ENCODE measurements around the gene XRCC4.

The XRCC4 gene

DNA sequence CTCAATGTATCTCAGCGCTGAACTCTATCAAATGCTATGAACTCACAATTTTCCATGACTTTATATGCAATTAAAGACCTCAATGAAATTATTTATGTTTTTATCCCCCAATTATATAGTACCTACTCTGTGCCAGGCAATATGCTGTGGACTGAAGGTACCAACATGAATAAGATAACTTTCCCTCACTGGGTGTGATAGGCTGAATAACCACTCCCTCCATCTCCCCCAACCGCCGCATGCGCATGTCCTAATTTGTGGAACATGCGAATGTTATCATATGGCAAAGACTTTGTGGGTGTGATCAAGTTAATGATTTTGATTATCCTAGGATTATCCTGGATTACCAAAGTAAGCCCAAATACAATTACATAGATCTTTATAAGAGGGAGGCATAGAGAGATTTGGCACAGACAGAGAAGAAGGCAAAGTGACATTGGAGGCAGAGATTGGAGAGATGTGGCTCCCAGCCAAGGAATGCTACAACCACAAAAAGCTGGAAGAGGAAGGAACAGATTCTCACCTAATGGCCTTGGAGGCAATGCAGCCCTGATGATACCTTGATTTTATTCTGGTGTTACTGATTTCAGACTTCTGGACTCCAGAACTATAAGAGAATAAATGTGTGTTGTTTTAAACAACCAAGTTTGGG is 245.1 kb downstream of the XRCC4 start:
- Histone ChIP-seq H3K4me3 (ENCODE audit: insufficient read depth, low read depth, low read length) (no peak overlapping the region), H3K36me3 (ENCODE audit: control insufficient read depth, insufficient read depth, low read length) (no peaks in the 10 kb centered on the region), H3K27me3 (ENCODE audit: control insufficient read depth, insufficient read depth, low read length, poor library complexity, severe bottlenecking) (no peaks in the 10 kb centered on the region), H3K4me1 (ENCODE audit: control insufficient read depth, insufficient read depth, low read length) (no peaks in the 10 kb centered on the region), H3K27ac (ENCODE audit: insufficient read depth, low read depth, low read length, poor library complexity, severe bottlenecking) (no peak overlapping the region), H3K9me3 (ENCODE audit: control insufficient read depth, low read length) (no peaks in the 10 kb centered on the region)
- 94 to 100% methylated on average over 1 to 5 of the region's 5 CpGs for WGBS, 2 experiments

DNA sequence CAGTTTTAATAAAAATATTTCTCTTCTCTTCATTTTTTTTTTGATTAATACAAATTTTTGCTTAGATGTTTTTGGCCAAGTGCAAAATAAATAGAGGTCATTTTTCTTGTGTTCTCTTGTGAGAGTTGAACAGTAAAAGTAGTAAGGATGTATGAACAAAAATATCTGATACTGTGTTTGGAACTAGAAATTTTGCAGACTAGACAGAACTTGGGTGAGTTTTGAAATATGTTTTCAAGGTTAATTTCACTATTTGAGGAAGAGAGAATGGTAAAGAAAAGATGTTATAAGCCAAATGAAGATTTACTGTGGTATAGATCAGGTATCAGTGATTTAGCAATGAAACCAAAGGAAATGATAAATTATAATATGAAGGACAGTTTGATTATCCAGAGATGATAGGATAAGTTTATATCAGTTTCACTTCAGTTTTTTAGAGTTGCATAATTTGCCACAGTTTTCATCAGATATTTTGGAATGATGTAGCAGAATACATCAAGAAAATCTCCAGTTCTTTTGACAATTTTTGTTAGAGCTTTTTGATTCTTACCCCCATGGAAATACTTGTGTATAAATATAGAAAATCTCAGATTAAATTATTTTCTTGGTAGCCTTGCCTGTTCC is 246.3 kb downstream of the XRCC4 start:
- H3K4me3 ChIP-seq (ENCODE audit: insufficient read depth, low read depth, low read length): no peak overlapping the region
- H3K27ac ChIP-seq (ENCODE audit: insufficient read depth, low read depth, low read length, poor library complexity, severe bottlenecking): no peak overlapping the region
- no peaks in the 10 kb centered on the region for H3K4me1 ChIP-seq (ENCODE audit: control insufficient read depth, insufficient read depth, low read length)
- no peaks in the 10 kb centered on the region for H3K27me3 ChIP-seq (ENCODE audit: control insufficient read depth, insufficient read depth, low read length, poor library complexity, severe bottlenecking)
- no peaks in the 10 kb centered on the region for H3K36me3 ChIP-seq (ENCODE audit: control insufficient read depth, insufficient read depth, low read length)
- H3K9me3 ChIP-seq (ENCODE audit: control insufficient read depth, low read length): no peaks in the 10 kb centered on the region

DNA sequence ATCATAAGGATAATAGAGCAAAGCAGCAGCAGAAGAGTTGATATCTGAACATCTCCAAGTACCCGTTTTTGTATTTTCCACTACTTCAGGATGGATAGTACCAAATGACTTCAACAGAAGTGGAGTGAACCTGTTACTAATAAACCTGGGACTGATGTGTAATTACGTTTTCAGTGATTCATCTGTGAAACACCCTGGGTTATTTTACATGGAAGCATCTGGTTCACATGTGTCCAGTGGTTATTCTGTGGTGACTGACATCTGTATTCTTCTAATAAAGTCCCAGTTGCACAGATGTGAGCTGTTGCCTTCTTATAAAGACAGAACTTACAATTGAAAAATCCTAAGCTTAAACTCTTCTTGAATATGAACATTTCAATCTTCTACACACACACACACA is 254.5 kb downstream of the XRCC4 start:
- WGBS, 2 experiments: 90 to 97% methylated on average over 2 of the region's 2 CpGs
- Histone ChIP-seq H3K4me1 (ENCODE audit: control insufficient read depth, insufficient read depth, low read length) (no peaks in the 10 kb centered on the region), H3K27ac (ENCODE audit: insufficient read depth, low read depth, low read length, poor library complexity, severe bottlenecking) (no peak overlapping the region), H3K4me3 (ENCODE audit: insufficient read depth, low read depth, low read length) (no peak overlapping the region), H3K36me3 (ENCODE audit: control insufficient read depth, insufficient read depth, low read length) (no peaks in the 10 kb centered on the region), H3K9me3 (ENCODE audit: control insufficient read depth, low read length) (no peaks in the 10 kb centered on the region), H3K27me3 (ENCODE audit: control insufficient read depth, insufficient read depth, low read length, poor library complexity, severe bottlenecking) (no peaks in the 10 kb centered on the region)

DNA sequence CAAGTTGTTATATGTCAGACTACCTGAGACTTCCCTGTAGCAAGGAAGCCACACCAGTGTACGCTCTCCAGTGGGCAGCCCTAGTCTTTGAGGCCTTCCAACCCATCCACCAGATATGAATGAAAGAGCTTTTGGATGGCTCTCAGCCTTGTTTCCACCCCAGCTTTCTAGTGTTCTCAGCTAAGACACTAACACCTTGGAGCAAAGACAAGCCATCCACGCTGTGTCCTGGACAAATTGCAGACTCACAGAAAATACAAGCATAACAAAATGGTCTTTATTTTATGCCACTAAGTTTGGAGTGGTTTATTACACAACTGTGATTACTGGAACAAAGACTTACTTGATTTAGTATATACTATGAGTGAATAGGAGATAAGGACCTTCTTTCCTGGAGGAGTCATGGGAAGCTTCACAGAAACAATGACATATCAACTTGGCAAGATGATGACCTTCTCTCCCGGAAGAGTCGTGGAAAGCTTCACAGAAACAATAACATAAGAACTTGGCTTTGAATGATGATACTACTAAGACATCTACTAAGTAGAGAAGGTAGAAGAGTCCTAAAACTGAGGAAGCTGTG is 260.2 kb downstream of the XRCC4 start:
- H3K4me1 ChIP-seq (ENCODE audit: control insufficient read depth, insufficient read depth, low read length): no peaks in the 10 kb centered on the region
- no peaks in the 10 kb centered on the region for H3K36me3 ChIP-seq (ENCODE audit: control insufficient read depth, insufficient read depth, low read length)
- H3K27me3 ChIP-seq (ENCODE audit: control insufficient read depth, insufficient read depth, low read length, poor library complexity, severe bottlenecking): no peaks in the 10 kb centered on the region
- H3K9me3 ChIP-seq (ENCODE audit: control insufficient read depth, low read length): no peaks in the 10 kb centered on the region
- no peak overlapping the region for H3K4me3 ChIP-seq (ENCODE audit: insufficient read depth, low read depth, low read length)
- no peak overlapping the region for H3K27ac ChIP-seq (ENCODE audit: insufficient read depth, low read depth, low read length, poor library complexity, severe bottlenecking)
- 95 to 98% methylated on average over 2 to 4 of the region's 4 CpGs for WGBS, 2 experiments

DNA sequence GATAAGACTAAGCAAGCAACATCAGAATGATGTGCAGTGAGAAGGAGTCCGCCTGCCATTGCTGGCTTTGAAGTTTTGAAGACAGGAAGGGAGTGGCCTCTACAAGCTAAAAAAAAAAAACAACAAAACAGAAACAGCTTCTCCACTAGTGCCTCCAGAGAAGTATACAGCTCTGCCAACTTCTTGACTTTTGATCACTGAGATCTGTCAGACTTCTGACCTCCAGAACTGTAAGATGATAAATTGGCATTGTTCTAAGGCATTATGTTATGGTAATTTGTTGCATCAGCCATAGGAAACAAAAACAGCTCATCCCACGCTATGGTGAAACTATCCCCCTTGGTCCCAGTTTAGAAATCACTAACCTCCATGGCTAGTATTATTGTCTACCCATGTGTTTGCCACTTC is 263.2 kb downstream of the XRCC4 start:
- Histone ChIP-seq H3K9me3 (ENCODE audit: control insufficient read depth, low read length) (no peaks in the 10 kb centered on the region), H3K36me3 (ENCODE audit: control insufficient read depth, insufficient read depth, low read length) (no peaks in the 10 kb centered on the region), H3K27me3 (ENCODE audit: control insufficient read depth, insufficient read depth, low read length, poor library complexity, severe bottlenecking) (no peaks in the 10 kb centered on the region), H3K4me3 (ENCODE audit: insufficient read depth, low read depth, low read length) (no peak overlapping the region), H3K4me1 (ENCODE audit: control insufficient read depth, insufficient read depth, low read length) (no peaks in the 10 kb centered on the region), H3K27ac (ENCODE audit: insufficient read depth, low read depth, low read length, poor library complexity, severe bottlenecking) (no peak overlapping the region)
- 79 to 91% methylated on average over 2 of the region's 2 CpGs for WGBS, 2 experiments

DNA sequence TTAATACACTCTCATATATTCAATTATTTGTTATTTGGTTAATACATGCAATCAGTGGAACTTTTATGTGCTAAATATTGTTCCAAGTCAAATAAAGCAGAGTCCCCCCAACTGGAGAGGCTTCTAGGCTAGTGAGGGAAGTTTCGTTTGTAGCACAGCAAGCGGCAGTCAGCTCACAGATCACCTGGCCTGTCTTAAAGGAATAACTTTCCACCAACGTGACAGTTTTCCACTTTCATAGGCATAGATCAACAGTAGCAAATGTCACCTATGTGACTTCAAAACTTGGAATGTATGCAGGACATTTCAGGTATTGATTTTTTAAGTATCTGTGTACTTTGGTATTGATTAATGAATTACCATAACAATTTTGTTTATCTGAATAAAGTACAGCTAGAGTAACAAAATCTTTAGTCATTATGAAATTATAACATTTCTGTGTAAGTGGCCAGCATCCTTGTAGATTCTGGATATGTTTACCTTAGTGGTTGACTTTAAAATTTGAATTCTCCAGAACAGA is 264.5 kb downstream of the XRCC4 start:
- Histone ChIP-seq H3K27ac (ENCODE audit: insufficient read depth, low read depth, low read length, poor library complexity, severe bottlenecking) (no peak overlapping the region), H3K4me3 (ENCODE audit: insufficient read depth, low read depth, low read length) (no peak overlapping the region), H3K36me3 (ENCODE audit: control insufficient read depth, insufficient read depth, low read length) (no peaks in the 10 kb centered on the region), H3K4me1 (ENCODE audit: control insufficient read depth, insufficient read depth, low read length) (no peaks in the 10 kb centered on the region), H3K9me3 (ENCODE audit: control insufficient read depth, low read length) (no peaks in the 10 kb centered on the region), H3K27me3 (ENCODE audit: control insufficient read depth, insufficient read depth, low read length, poor library complexity, severe bottlenecking) (no peaks in the 10 kb centered on the region)
- WGBS, 2 experiments: 74 to 81% methylated on average over 3 of the region's 3 CpGs

DNA sequence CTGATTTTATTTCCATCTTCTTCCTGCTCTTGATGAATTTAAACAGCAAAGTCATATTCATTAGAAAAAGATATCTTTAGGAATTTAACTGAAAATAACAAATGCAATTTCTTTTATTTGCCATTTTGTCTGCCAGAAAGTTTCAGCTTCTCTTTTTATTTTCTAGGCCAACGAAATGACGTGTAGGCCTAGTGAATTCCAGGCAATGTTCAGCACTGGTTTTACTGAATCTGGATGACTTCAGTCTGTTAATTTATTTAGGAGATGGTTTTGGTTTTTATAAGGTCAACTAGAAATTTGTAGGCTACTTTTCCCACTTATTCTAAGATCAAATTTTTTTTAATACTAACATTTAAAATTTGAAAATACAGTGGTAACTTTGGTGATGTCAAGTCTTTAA is 265.1 kb downstream of the XRCC4 start:
- Histone ChIP-seq H3K27ac (ENCODE audit: insufficient read depth, low read depth, low read length, poor library complexity, severe bottlenecking) (no peak overlapping the region), H3K27me3 (ENCODE audit: control insufficient read depth, insufficient read depth, low read length, poor library complexity, severe bottlenecking) (no peaks in the 10 kb centered on the region), H3K9me3 (ENCODE audit: control insufficient read depth, low read length) (no peaks in the 10 kb centered on the region), H3K4me3 (ENCODE audit: insufficient read depth, low read depth, low read length) (no peak overlapping the region), H3K36me3 (ENCODE audit: control insufficient read depth, insufficient read depth, low read length) (no peaks in the 10 kb centered on the region), H3K4me1 (ENCODE audit: control insufficient read depth, insufficient read depth, low read length) (no peaks in the 10 kb centered on the region)
- 93 to 100% methylated on average over 2 of the region's 2 CpGs for WGBS, 2 experiments

DNA sequence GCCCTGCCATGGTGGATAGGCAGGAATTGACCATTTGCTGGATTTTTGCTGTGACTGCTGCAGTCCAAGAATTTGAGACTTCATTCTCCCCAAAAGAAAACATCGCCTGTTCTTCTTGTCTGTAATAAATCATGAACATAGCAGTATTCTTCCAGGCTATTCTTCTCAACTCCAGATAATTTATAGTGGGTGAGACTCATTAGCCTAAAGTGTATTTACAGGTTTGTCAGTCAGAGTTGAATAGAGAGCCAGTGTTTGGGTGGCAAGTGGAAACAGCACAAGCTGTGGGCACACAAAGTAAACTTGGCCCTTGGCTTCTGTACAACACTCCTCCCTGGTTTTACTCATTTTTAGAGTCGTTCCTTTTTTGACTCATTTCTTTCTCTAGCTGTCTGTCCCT is 266.0 kb downstream of the XRCC4 start:
- Histone ChIP-seq H3K36me3 (ENCODE audit: control insufficient read depth, insufficient read depth, low read length) (no peaks in the 10 kb centered on the region), H3K4me1 (ENCODE audit: control insufficient read depth, insufficient read depth, low read length) (no peaks in the 10 kb centered on the region), H3K9me3 (ENCODE audit: control insufficient read depth, low read length) (no peaks in the 10 kb centered on the region), H3K27me3 (ENCODE audit: control insufficient read depth, insufficient read depth, low read length, poor library complexity, severe bottlenecking) (no peaks in the 10 kb centered on the region), H3K27ac (ENCODE audit: insufficient read depth, low read depth, low read length, poor library complexity, severe bottlenecking) (no peak overlapping the region), H3K4me3 (ENCODE audit: insufficient read depth, low read depth, low read length) (no peak overlapping the region)
- WGBS, 2 experiments: 82 to 93% methylated on average over 1 to 2 of the region's 2 CpGs

DNA sequence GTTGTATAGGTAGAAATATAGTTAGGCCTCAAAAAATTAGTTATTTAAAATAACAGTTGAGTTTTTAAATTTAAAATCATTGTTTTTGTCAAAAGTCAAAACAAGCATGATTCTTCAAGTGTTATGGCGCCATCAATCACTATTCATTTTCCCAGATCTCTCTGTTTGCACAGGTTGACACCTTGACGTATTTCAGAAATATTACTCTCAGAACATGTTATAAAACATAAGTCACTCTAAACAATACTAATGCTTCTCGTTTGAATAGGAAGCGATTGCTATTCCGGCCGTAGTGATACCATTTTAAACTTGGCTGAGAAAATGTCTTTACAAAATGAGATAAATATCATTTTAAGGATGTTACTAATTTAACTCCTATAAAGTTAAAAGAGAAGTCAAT is 268.1 kb downstream of the XRCC4 start:
- WGBS, 2 experiments: 87 to 97% methylated on average over 3 to 6 of the region's 6 CpGs
- no peaks in the 10 kb centered on the region for H3K36me3 ChIP-seq (ENCODE audit: control insufficient read depth, insufficient read depth, low read length)
- no peak overlapping the region for H3K27ac ChIP-seq (ENCODE audit: insufficient read depth, low read depth, low read length, poor library complexity, severe bottlenecking)
- H3K4me3 ChIP-seq (ENCODE audit: insufficient read depth, low read depth, low read length): no peak overlapping the region
- H3K27me3 ChIP-seq (ENCODE audit: control insufficient read depth, insufficient read depth, low read length, poor library complexity, severe bottlenecking): no peaks in the 10 kb centered on the region
- no peaks in the 10 kb centered on the region for H3K4me1 ChIP-seq (ENCODE audit: control insufficient read depth, insufficient read depth, low read length)
- no peaks in the 10 kb centered on the region for H3K9me3 ChIP-seq (ENCODE audit: control insufficient read depth, low read length)

DNA sequence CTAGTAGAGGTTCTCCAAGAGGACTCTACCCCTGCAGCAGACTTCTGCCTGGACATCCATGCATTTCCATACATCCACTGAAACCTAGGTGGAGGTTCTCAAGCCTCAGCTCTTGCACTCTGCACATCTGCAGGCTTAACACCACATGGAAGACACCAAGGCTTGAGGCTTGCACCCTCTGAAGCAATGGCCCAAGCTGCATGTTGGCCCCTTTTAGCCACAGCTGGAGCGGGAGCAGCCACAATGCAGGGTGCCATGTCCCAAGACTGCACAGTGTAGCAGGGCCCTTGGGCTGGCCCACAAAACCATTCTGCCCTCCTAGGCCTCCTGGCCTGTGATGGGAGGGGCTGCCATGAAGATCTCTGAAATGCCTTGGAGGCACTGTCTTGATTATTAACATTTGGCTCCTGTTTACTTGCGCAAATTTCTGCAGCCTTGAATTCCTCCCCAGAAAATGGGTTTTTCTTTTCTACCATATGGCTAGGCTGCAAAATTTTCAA is 271.0 kb downstream of the XRCC4 start:
- H3K9me3 ChIP-seq (ENCODE audit: control insufficient read depth, low read length): no peaks in the 10 kb centered on the region
- H3K27ac ChIP-seq (ENCODE audit: insufficient read depth, low read depth, low read length, poor library complexity, severe bottlenecking): no peak overlapping the region
- H3K4me1 ChIP-seq (ENCODE audit: control insufficient read depth, insufficient read depth, low read length): no peaks in the 10 kb centered on the region
- no peaks in the 10 kb centered on the region for H3K27me3 ChIP-seq (ENCODE audit: control insufficient read depth, insufficient read depth, low read length, poor library complexity, severe bottlenecking)
- no peaks in the 10 kb centered on the region for H3K36me3 ChIP-seq (ENCODE audit: control insufficient read depth, insufficient read depth, low read length)
- 92 to 99% methylated on average over 2 of the region's 2 CpGs for WGBS, 2 experiments
- no peak overlapping the region for H3K4me3 ChIP-seq (ENCODE audit: insufficient read depth, low read depth, low read length)

Data from ectodermal cell (in vitro differentiated cells).